B cell (primary cell): ENCODE results near the gene PGA5. TPM values are rescaled to one million over a fixed set of nuclear protein-coding genes. Genes with fewer than 3 reads are reported as not detected.

Experiments used
- ATAC-seq: fragments of 200-7000 bp; cut with Tn5 transposase; one replicate; pipeline ENCODE4 v1.10.0; 2021; ENCODE audit warnings: low read depth, mild to moderate bottlenecking, moderate number of reproducible peaks, moderate library complexity
- CTCF ChIA-PET: fragments of 350-600 bp; sonication (Branson Sonifier 250); formaldehyde crosslinking; loops from one replicate; lab custom pipeline; 2021; ENCODE audit warnings: antibody characterized with exemption, inconsistent platforms; lab: Charles Lee
- POLR2A ChIA-PET: fragments of 350-600 bp; sonication (Branson Sonifier 250); formaldehyde crosslinking; loops from one replicate; lab custom pipeline; 2021; ENCODE audit warnings: antibody characterized with exemption; lab: Charles Lee
- DNase-seq: peaks from one replicate; pipeline ENCODE4 v3.0.0; 2013
- H2AFZ ChIP-seq: 2 replicates; pipeline ENCODE4 v1.6.1; 2012; ENCODE audit warnings: mild to moderate bottlenecking, low read depth, low read length; ENCODE audit not compliant: insufficient read depth, poor library complexity, severe bottlenecking
- H3K27ac ChIP-seq, 2 donors: 1 replicate in 1 of 2; 2 replicates in 1 of 2; pipeline ENCODE4 v1.5.1; 2012 to 2013; ENCODE audit warnings: low read length in 2 of 2, mild to moderate bottlenecking in 2 of 2, moderate library complexity in 1 of 2
- H3K27me3 ChIP-seq, 4 experiments: fragments of 200-600 bp in 1 of 4; sonication (generic) in 1 of 4; replicated peaks in 1 of 4; 1 replicate in 2 of 4; 2 replicates in 2 of 4; pipeline versions ENCODE4 v1.6.1 to v1.7.0; 2013 to 2016; ENCODE audit warnings: low read length in 3 of 4, mild to moderate bottlenecking in 2 of 4, mixed read lengths in 1 of 4, moderate library complexity in 1 of 4; ENCODE audit not compliant: insufficient read depth in 4 of 4, control insufficient read depth in 3 of 4; ENCODE audit errors: control extremely low read depth in 1 of 4
- H3K36me3 ChIP-seq, 2 experiments: replicated peaks in 1 of 2; 1 replicate in 1 of 2; 2 replicates in 1 of 2; pipeline versions ENCODE4 v1.6.1 to v1.7.1; 2013; ENCODE audit warnings: low read length in 1 of 2; ENCODE audit not compliant: insufficient read depth in 2 of 2, control insufficient read depth in 1 of 2; ENCODE audit errors: control extremely low read depth in 1 of 2, extremely low read depth in 1 of 2
- H3K4me1 ChIP-seq, 2 donors: fragments of 200-600 bp in 1 of 2; sonication (generic) in 1 of 2; 1 replicate in 1 of 2; 2 replicates in 1 of 2; pipeline versions ENCODE4 v1.5.1 to v1.6.1; 2013 to 2017; ENCODE audit warnings: low read length in 2 of 2; ENCODE audit not compliant: control insufficient read depth in 2 of 2, insufficient read depth in 2 of 2
- H3K4me2 ChIP-seq: replicated peaks from 2 replicates; pipeline ENCODE3; 2012; ENCODE audit warnings: mild to moderate bottlenecking, low read depth, low read length; ENCODE audit not compliant: poor library complexity, severe bottlenecking
- H3K4me3 ChIP-seq, 5 experiments: fragments of 200-600 bp in 1 of 5; sonication (generic) in 1 of 5; 1 replicate in 3 of 5; 2 replicates in 2 of 5; pipeline versions ENCODE4 v1.5.1 to v1.7.0; 2011 to 2016; ENCODE audit warnings: low read length in 4 of 5, mild to moderate bottlenecking in 4 of 5, low read depth in 2 of 5, control low read depth in 1 of 5, moderate library complexity in 1 of 5; ENCODE audit not compliant: insufficient read depth in 1 of 5; ENCODE audit errors: control extremely low read depth in 1 of 5, extremely low read depth in 1 of 5
- H3K79me2 ChIP-seq: fragments of 200-600 bp; sonication (generic); one replicate; pipeline ENCODE4 v1.6.0; 2016; ENCODE audit warnings: low read length; ENCODE audit not compliant: control insufficient read depth, insufficient read depth
- H3K9ac ChIP-seq: fragments of 200-600 bp; sonication (generic); 2 replicates; pipeline ENCODE4 v1.6.1; 2017; ENCODE audit warnings: mild to moderate bottlenecking, low read length, moderate library complexity
- H3K9me3 ChIP-seq, 3 donors: one replicate each; pipeline versions ENCODE4 v1.6.1 to v1.7.1; 2013; ENCODE audit warnings: low read length in 2 of 3; ENCODE audit not compliant: control insufficient read depth in 2 of 3, insufficient read depth in 1 of 3; ENCODE audit errors: control extremely low read depth in 1 of 3
- H4K20me1 ChIP-seq: 2 replicates; pipeline ENCODE4 v1.6.0; 2012; ENCODE audit warnings: mild to moderate bottlenecking, low read length; ENCODE audit not compliant: insufficient read depth, control insufficient read depth, poor library complexity, severe bottlenecking
- H3K27ac Mint-ChIP-seq: one replicate; pipeline ENCODE4 v1.8.0; 2021; ENCODE audit warnings: mixed read lengths
- H3K27me3 Mint-ChIP-seq: one replicate; pipeline ENCODE4 v1.8.0; 2021; ENCODE audit warnings: mixed read lengths
- H3K4me1 Mint-ChIP-seq: one replicate; pipeline ENCODE4 v1.8.0; 2021; ENCODE audit warnings: mixed read lengths
- H3K4me3 Mint-ChIP-seq: one replicate; pipeline ENCODE4 v1.8.0; 2021; ENCODE audit warnings: mixed read lengths
- H3K9me3 Mint-ChIP-seq: one replicate; pipeline ENCODE4 v1.8.0; 2022; ENCODE audit warnings: mixed read lengths; ENCODE audit not compliant: insufficient read depth
- EZH2 ChIP-seq: IDR thresholded peaks from 2 replicates; pipeline ENCODE4 v1.6.1; 2012; ENCODE audit warnings: borderline replicate concordance, low read depth, mild to moderate bottlenecking, moderate library complexity, low read length; ENCODE audit not compliant: insufficient read depth, poor library complexity, severe bottlenecking
- WGBS: methylation state at CpG from one replicate; pipeline ENCODE4 v1.1.5; 2013; ENCODE audit warnings: missing lambda C conversion rate; ENCODE audit not compliant: insufficient coverage; 5-methylcytosine and 5-hydroxymethylcytosine counted together
- intact Hi-C: fragments of 100-400 bp; cut with micrococcal nuclease; formaldehyde crosslinking; loops from one replicate; pipeline ENCODE4 v1.10.0; 2022
- polyA plus RNA-seq: library from polyadenylated mRNA; depleted of rRNA; stranded (reverse); fragments of >200 nt; gene quantifications from 2 replicates; pipeline ENCODE4 v1.2.3, GENCODE V29; 2012
- total RNA-seq, 2 donors: library from RNA; stranded (reverse); fragments of 120-200 nt in 1 of 2; gene quantifications; 1 replicate in 1 of 2; 2 replicates in 1 of 2; pipeline versions ENCODE4 v1.2.3 to v1.2.4, GENCODE V29; 2013 to 2022
- TF ChIP-seq, protein P1 (sequence below): fragments of 200-600 bp; IDR thresholded peaks from one replicate; pipeline ENCODE4 v1.8.0; 2022; ENCODE audit warnings: antibody characterized with exemption, mild to moderate bottlenecking

Gene PGA5
- total and polyA plus RNA-seq, 2 donors (not counting 1 experiment from before 2014, with no cell fraction given), result not detected

DNA sequence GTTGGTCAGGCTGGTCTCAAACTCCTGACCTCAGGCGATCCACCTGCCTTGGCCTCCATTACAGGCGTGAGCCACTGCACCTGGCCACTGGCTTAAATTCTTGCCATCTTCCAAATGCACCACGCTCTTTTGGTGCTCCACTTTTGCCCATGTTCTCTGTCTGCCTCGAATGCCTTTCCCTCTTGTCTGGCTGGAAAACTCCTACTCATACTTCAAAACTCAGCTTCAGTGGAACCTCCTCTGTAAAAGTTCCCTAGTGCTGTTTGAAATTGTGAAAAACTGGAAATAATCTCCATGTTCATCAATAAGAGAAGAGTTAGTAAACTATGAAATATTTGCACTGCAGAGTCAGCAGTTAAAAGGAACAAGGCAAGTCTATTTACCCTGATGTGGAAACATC lies 42.6 kb downstream of the PGA5 start:
- Histone ChIP-seq H3K79me2 (no peaks in the 10 kb centered on the region), H3K9ac (no peak overlapping the region), H3K4me3 (no peak overlapping the region), H3K27me3 (no peaks in the 10 kb centered on the region), H2AFZ (no peak overlapping the region), H3K4me2 (no peak overlapping the region), H3K36me3 (no peaks in the 10 kb centered on the region), H3K9me3 (peaks cover 0 to 4% (median 0%) of the 10 kb centered on the region in 3 donors), H3K4me1 (no peaks in the 10 kb centered on the region), H4K20me1 (no peaks in the 10 kb centered on the region), H3K27ac (no peak overlapping the region)
- ChIA-PET CTCF (no interaction called here), POLR2A (no interaction called here)
- H3K9me3 Mint-ChIP-seq, result no peaks in the 10 kb centered on the region
- no peak overlapping the region for H3K27ac Mint-ChIP-seq
- no peaks in the 10 kb centered on the region for H3K27me3 Mint-ChIP-seq
- intact Hi-C loops, result no loop called here
- TF ChIP-seq, protein P1, sequence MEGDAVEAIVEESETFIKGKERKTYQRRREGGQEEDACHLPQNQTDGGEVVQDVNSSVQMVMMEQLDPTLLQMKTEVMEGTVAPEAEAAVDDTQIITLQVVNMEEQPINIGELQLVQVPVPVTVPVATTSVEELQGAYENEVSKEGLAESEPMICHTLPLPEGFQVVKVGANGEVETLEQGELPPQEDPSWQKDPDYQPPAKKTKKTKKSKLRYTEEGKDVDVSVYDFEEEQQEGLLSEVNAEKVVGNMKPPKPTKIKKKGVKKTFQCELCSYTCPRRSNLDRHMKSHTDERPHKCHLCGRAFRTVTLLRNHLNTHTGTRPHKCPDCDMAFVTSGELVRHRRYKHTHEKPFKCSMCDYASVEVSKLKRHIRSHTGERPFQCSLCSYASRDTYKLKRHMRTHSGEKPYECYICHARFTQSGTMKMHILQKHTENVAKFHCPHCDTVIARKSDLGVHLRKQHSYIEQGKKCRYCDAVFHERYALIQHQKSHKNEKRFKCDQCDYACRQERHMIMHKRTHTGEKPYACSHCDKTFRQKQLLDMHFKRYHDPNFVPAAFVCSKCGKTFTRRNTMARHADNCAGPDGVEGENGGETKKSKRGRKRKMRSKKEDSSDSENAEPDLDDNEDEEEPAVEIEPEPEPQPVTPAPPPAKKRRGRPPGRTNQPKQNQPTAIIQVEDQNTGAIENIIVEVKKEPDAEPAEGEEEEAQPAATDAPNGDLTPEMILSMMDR, result no peak
- TF ChIP-seq EZH2, result no peak
- no peak for ATAC-seq
- H3K4me3 Mint-ChIP-seq, result no peak overlapping the region
- H3K4me1 Mint-ChIP-seq, result no peaks in the 10 kb centered on the region
- 100% methylated on average over 2 of the region's 4 CpGs for WGBS
- DNase-seq, result no peak

DNA sequence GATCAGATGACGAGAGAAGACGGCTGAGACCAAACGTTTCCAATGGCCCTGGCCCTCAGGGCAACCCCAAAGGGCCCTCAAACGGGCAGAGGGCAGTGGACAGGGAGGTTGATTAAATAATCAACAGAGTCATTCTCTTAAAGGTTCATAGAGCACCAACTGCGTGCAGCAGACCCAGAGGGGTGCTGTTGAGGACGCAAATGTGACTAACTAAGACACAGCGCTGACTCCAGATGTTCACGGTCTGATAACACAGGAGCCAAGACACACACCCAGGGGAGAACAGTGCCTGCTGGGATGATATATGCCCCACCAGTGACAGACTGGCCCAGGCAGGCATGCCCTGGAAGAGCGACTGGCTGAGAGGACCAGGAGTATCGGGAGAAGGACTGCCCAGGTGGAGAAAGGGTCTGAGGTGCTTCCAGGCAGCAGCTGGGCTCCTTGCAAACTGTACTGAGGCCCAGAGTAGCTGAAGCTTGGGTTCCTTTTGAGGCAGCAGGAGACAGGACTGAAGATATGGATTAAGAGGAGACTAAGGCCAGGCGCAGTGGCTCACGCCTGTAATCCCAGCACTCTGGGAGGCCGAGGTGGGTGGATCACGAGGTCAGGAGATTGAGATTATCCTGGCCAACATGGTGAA lies 46.5 kb downstream of the PGA5 start:
- no peak overlapping the region for H3K4me3 Mint-ChIP-seq
- H3K4me3 ChIP-seq, result no peak overlapping the region
- no peak overlapping the region for H2AFZ ChIP-seq
- no peak overlapping the region for H3K27ac ChIP-seq
- no peaks in the 10 kb centered on the region for H3K4me1 Mint-ChIP-seq
- ATAC-seq (no peak), DNase-seq (no peak)
- intact Hi-C loops, result no loop called here
- no peak overlapping the region for H3K27ac Mint-ChIP-seq
- POLR2A ChIA-PET, result no interaction called here
- H3K36me3 ChIP-seq, result no peaks in the 10 kb centered on the region
- no peaks in the 10 kb centered on the region for H3K79me2 ChIP-seq
- no peak for TF ChIP-seq EZH2
- TF ChIP-seq, protein P1, result no peak
- H3K4me1 ChIP-seq, result no peaks in the 10 kb centered on the region
- H3K27me3 Mint-ChIP-seq, result no peaks in the 10 kb centered on the region
- CTCF ChIA-PET, result interaction anchor here (1.0 kb wide), 1 partner anchor 98 kb away, joined by 4 read pairs; no protein-coding TSS in a partner anchor
- peaks cover 0 to 4% (median 0%) of the 10 kb centered on the region in 3 donors for H3K9me3 ChIP-seq
- H4K20me1 ChIP-seq, result no peaks in the 10 kb centered on the region
- no peaks in the 10 kb centered on the region for H3K9me3 Mint-ChIP-seq
- no peak overlapping the region for H3K4me2 ChIP-seq
- over 99% methylated on average over 12 of the region's 14 CpGs for WGBS
- no peaks in the 10 kb centered on the region for H3K27me3 ChIP-seq
- H3K9ac ChIP-seq, result no peak overlapping the region
